ENCODE measurements around the gene SND1.

SND1 gene

DNA sequence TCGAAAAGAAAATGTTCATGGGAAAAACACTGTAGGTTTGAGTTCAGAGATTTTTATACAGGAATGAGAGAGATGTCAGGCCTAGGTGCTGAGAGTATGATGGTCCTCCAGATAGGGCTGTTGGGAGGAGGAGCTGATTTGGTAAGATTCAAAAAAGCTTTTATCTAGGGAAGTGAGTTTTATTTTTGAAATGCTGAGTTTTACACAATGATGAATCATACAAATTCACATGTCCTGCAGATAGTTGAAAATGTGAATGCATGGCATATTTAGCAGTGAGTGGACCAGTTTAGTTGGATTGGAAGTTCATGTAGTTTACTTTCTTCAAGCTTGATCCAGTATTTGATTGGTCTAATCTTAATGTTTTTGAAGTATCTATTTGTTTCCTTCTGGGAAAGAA, 224.4 kb downstream of the SND1 start:
- DNase-seq = no peak

DNA sequence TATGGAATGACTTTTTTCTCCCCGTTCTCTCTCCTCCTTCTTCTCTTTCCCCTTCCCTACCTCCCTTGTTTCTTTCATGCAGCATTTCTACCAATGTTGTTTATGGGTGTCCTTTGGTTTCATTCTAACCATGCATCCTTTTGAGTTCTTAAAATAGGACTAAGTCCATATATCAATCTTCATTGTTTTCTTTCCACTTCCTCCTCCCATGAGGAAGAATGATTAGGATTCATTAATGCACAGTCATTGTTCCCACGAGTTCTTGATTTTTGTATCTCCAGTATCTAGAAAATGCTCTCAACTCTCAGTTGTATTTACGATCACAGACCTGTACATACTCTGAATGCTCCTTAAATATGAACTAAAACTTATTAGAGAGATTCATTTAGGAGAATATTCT, 226.0 kb downstream of the SND1 start:
- no peak for DNase-seq

DNA sequence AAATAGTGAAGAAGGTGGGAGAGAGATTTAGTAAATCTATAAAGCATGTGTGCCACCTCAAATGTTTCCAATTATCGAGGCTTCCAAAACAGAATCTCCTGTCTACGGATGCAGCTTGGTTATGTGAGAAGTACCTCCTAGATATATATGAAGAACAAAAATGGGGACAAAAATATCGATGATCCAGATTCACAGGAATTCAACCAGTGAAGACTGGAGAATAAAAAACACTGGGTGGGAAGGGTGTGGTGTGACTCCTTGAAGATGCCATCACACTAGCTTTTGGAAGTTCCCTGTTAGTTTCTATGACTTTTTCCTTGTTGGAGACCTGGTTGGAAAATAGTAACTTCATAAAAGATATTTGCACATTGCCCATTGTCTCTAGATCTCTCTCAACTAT, 226.8 kb downstream of the SND1 start:
- DNase-seq = no peak

DNA sequence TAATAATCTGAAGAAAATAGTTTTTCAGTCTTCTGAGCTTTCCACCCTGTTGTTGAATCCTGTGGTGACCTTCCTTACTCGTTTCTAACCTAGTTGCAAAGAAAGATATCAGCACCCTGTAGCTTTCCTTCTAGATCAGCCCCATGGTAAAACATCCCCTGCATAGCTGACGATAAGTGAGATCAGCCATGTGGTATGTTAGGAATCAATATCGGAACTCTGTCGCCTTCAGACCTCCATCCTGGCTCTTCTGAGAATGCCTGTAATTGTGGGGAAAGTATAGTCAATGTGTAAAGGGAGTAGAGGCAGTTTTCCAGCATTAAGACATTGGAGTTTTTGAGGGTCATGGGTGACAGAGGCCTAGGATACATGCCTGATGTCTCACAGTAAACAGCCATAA, 227.4 kb downstream of the SND1 start:
- DNase-seq = no peak

DNA sequence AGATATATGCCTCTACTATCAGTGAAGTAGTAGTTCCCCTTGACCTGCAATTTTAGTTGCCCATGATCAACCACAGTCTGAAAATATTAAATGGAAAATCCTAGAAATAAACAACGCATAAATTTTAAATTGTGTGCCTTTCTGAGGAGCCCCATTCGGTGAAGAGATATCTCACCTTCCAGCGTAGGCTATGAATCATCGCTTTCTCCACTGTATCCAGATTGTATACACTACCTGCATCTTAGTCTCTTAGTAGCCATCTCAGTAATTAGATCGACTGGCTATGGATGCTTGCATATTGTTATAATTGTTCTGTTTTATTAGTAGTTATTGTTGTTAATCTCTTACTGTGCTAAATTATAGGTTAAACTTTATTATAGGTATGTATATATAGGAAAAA, 227.9 kb downstream of the SND1 start:
- DNase-seq = no peak

DNA sequence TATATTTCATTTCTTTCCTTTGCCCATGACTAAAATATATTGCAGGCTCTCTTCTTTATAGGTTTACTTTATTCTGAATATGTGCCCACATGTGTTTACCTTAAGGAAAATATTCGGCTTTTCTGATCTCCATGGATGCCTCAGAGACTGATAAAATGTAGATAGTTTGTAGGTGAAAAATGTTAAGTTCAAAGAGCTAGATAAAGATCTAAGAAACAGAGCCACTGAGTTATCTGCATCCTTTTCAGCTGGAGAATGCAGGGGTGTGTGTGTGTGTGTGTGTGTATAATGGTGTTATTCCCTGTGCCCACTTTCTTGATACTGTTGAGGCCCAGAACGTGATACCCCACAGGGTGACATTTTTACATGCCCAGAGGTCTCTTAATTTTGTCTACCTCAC, 228.5 kb downstream of the SND1 start:
- no peak for DNase-seq

DNA sequence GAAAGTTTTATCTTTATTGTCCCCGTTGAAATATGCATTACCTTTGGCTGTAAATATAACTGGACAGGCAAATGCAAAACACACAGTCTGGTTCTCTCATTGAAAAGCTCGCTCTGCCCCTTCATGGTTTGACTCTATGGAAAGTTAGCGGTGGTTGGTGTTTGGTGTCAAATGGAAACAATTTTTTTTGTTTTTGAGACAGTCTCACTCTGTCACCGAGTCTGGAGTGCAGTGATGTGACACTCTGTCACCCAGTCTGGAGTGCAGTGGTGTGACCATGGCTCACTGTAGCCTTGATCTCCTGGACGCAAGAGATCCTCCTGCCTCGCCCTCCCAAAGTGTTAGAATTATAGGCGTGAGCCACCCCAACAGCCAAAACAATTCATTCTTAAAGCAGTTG, 229.6 kb downstream of the SND1 start:
- DNase-seq = no peak

DNA sequence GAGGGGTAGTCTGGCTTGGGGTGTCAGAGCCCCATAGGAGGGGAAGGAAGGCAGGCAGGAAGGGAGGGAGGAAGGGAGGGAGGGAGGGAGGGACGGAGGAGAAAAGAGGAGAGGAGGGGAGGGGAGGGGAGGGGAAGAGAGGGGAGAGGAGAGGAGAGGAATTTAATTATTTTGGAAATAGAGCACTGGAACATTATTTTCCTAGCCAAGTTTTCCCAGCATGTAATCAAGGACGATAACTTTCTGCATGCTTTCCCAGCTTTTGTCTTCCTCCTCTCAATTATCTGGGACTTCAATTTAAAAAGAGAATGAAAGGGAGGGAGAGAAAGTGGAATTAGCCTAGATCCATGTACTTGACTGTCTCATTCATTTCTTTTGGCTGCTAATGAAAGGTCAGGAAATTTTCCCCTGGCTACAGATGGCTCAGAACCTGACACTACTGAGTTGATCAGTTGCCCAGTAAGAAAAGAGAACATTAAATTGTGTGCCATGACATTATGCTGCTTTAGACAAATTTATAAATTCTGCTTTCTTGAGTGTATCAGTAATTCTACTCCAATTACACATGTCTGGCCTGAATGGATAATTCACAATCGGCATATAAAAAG, 230.4 kb downstream of the SND1 start:
- DNase-seq = no peak

DNA sequence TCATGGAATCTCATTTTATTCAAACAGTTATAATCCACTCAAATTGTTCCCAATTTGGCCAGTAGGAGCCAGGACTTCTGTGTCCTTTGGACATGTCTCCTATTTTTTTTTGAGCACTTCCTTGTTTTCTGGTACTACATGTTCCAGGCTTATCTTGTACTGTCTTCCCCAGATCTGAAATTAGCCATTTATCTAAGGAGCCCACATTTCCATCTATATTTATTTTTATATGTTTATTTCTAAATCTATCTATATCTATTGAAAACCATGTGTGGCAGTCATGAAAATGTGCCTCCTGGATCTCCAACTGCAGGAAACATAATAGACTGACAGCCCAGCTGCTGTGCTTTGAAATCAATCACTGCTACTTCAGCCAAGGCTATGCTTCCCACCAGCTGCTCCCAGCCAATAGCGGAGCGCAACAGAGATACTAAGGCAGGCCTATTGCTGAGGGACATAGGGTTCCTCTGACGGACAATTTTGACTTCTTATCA, 232.1 kb downstream of the SND1 start:
- no peak for DNase-seq

DNA sequence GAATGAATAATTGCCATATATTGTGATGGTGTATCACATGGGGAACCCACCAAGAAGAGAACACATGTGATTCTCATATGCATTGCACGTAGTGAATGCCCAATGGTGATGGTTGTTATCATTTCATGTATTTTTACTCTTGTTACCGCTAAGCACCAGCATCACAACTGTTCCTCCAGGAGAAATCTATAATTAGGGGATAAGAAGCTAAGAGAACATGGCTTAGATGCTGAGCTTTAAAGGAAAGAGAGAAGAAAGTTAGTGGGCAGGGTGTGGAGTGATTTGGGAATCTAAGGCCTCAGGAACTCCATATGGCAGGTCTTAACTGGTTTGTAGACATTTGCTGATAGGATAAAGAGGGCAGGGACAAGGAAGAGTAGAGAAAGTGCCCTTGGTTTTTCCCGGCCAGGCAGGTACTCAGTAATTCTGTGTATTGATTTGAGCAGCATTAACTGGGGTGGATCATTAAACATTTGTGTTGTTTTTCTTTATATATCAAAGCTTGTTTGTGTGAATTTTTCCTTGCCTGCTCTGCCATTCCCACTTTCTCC, 233.3 kb downstream of the SND1 start:
- DNase-seq = no peak

DNA sequence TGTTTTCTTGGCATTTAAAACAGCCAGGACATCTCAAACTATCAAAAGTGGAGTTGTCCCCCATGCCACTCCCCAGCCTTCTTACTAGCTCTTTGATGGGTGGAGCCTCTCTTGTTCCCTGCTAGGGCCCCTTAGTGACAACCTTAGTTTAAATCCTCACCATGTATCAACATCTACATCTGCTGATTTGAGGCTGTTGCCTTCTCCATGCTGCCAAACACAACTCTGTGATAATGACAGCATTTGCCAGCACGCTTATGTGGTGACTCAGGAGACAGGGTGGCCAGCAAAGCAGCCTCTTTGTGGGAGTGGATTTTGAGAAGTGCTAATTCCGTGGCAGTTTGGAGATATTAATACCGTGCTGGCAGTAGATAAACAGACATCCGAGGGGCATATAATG, 233.8 kb downstream of the SND1 start:
- no peak for DNase-seq

DNA sequence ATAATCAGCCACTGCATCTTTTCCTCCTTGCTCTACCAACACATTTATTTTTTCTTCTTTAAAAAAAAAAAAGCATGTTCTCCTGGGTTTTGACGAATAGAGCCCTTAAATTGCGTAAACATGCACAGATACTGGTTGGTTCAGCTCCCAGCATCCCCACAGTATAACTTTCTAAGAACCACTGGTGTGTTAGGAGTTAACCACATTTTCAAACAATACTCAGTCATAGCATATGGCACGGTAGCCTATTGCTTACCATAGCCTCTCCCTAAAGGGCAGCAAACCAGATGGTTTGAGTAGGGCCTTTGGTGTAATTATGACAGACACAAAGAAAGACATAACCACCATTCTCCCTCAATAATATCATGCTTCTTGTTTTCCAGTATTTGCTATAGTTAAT, 234.3 kb downstream of the SND1 start:
- no peak for DNase-seq

DNA sequence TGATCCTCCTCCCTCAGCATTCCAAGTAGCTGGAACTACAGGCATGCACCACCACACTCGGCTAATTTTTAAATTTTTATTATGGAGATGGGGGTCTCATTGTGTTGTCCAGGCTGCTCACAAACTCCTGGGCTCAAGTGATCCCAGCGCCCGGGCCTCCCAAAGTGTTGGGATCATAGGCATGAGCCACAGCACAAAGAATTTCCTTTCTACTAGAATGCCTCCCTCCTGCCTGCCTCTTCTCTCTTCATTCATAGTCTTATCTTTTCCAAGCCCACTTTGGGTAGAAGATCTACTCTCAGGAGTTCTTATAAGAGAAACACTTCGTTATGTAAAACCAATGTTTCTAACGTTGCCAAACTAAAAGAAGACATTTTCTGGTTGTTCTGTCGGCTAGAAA, 235.1 kb downstream of the SND1 start:
- no peak for DNase-seq

DNA sequence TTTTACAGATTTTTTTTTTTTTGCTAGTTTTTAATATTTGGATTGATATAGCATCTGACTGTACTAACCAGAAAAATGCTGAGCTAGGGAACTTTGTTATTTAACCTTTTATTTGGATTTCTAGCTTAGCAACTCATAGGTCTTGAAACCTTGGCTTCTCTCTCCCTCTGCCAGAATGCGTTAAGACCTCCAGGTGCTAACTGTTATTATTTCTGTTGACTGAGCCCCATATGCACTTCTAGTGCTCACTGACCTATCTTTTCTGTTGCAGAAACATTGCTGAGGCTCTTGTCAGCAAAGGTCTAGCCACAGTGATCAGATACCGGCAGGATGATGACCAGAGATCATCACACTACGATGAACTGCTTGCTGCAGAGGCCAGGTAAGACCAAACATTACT, 235.6 kb downstream of the SND1 start:
- DNase-seq = no peak

DNA sequence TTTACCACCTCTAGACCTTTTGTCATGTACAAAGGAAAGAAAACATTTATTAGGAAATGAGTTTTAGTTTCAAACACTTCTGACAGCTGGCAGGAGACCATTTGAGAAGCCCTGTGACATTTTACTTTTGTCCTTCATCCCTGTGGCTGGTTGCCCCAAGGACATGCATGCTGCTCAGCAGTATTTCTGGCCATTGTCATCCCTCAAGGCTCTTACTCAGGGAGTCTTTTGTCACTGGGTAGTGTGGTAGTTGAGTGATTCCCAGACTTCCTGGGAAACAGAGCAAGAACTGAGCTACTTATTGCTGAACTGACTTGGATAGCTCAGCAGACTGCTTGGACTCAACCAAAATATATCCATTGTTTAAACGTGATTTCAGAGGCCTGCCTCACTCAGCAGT, 236.4 kb downstream of the SND1 start:
- DNase-seq = no peak

DNA sequence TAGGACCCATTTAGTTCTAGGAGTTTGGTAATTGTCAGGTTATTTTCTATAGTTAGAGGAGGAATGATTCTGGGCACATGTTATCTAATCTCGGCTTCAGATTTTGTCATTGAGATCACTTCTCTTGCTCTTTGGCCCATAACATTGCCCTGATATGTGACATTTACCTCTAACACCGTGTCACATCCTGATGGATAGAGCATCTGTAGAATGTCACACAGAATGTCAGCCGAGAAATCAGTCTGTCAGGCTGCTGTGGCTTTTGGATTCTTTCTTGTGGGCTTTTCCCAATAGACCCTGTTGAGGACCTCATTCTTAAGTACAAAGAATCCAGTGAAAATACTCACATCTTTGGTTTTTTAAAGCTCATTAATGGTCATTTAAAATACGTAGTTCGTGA, 236.8 kb downstream of the SND1 start:
- DNase-seq = no peak

DNA sequence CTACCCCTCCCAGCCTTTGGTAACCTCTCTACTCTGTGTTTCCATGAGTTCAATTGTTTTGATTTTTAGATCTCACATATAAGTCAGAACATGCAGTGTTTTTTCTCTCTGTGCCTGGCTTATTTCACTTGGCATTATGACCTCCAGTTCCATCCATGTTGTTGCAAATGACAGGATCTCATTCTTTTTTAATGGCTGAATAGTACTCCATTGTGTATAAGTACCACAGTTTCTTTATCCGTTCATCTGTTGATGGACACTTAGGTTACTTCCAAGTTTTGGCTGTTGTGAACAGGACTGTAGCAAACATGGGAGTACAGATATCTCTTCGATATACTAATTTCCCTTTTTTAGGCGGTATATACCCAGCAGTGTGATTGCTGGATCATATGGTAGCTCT, 237.7 kb downstream of the SND1 start:
- no peak for DNase-seq

DNA sequence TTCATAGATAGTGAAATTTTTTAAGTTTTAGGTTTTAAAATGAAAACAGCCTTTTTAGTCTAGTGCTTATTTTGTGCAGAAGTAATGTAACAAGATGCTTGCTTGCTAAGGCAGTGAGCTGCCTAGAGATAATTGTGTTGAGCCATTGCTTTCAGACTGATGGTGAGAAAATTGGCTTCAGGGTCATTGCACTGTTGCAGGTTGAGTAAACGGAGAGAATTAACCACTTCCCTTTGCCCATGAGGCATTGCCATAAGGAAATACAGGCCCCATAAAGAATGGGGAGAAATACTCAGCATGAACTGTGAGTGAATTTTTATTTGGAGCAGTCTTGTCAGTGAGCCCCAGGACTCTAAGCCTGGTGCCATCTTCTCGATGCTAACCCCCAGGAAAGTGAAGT, 238.7 kb downstream of the SND1 start:
- no peak for DNase-seq

DNA sequence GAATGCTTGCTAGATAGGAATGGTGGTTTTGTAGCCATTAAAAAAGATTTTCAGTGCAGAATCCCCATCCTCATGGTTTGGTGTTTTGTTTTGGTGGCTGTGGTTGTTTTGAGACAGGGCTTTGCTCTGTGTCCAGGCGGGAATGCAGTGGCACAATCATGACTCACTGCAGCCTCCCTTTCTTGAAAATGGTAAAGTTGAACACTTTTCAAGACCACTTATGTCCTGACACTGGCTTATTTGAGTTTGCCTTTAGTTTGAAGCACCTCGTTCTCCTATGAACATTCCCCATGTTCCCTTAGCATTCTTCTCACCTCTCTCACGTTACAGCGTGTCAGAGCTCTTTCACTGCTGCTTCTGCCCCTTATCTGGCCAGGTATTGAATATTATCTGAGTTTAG, 239.2 kb downstream of the SND1 start:
- DNase-seq = no peak

DNA sequence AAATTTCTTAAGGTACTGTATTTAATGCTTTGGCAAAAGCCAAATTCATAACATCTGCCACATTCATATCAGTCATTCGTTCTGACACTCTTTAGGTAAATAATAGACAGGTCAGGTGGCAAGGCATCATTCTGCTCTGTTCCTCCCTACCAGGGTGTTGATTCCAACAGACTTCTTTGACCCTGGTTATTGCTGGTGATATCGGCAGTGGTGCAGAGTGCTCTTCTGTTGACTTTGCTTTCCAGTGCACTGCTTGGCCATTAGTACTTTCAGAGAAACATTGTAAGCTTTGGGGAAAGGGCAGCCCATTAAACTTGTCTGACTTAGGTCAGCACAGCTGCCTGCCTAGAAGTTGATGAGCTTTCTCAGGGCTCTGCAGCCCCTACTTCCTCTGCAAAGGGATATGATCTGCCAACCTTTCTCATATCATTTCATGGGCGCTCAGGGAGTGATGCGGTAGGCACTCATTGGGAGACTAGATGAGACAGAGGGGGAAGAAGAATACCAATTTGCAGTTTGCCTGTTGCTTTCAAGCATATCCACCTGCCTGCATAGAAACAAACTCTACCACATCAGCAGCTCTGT, 240.0 kb downstream of the SND1 start:
- no peak for DNase-seq

DNA sequence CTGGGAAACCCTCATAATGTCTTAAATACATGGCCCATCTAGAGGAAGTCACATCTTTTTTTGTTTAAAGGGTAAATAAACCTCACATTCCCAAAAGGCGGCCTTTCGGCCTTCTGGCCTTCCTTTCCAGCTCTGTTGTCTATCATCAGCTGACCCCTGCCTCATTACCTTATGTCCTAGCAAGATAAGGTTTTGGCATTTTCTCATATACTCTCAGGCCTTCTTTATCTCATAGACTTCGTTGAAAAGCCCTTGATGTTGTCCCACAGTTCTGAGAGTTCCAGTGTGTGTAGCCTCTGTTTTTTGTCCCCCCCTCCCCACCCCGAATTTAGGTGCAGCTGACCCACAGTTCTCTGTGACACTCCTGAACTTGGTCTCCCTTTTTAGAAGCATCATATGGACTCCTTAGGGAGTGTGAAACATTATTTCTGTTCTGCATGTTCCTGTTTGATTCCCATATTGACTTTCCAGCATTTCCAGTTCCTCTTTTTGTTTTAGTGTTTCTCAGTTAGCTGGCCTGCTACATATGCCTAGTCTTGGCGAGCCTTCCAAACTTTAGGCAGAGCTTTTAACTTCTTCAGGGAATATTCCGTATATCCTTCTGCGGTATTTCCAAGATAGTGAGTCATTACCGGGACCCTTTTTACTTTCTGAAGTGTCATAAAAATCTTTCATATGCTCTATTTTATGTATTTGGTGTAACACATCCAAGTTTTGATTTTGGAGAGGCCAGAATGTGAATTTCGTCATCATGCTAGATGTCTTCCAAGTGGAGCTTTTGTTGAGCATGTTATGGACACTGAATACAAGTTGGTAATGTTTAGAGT, 240.7 kb downstream of the SND1 start:
- DNase-seq = no peak

DNA sequence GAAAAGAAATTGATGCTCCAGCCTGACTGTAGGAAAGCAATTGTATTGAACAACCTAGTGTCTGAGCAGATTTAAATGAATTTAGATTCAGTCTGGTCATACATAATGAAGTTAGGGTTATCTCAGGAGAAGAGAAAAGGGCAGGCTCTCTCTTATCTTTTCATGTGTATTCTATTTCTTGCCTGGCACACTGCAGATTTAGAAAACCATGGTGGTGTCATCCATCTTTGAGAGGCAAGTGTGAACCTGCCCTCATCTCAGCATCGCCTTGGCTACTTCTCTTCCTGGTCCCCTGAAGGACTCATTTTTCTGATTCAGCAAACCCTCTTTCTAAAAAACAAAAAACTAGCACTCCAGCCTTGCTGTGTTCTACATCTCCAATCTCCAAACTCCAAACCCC, 241.6 kb downstream of the SND1 start:
- DNase-seq = no peak

DNA sequence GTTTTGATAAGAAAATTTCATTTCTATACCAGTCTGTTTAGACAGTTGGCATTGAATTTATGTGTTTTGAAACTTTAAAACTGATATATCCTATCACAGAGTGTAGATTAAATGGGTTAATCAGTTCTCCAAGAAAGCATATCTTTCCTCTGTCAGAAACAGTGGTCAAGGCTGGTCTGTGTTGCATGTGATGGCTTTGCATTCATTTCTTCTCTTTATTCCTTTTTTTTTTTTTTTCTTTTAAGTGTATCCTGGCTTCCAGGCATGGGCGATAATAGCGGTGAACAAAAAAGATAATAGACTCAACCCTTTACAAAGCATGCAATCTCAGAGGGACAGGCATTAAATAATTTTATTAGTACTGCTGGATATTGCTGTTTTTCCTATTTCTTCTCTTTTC, 242.6 kb downstream of the SND1 start:
- DNase-seq = no peak

DNA sequence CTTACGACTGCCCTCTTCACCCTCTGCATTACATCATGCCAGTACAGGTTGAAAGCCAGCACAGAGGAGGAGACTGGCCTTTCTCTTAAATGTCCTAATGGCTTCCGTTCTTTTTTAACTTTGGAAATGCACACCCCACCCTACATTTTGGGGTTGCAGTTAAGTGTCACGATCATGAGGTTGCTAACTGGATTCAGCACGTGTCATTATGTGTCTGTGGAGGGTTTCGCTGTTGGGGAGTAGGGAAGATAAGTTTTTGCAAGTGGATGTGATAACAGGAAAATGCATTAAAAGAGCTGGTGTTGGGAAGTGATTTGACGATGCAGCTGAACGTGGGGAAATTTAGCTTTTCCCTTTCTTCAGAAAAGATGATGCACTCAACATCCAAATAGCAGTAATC, 243.4 kb downstream of the SND1 start:
- no peak for DNase-seq

All from NCI-H1092 (cell line).